HG03439 (cell line): ENCODE measurements around the gene CYP2R1.
"Not testable (repeated sequence)": the region's sequence is repeated elsewhere in the genome, so short reads cannot be mapped to it uniquely, and the experiment has no call there.

Experiments used
- ATAC-seq: cut with Tn5 transposase; IDR thresholded peaks from one replicate; pipeline ENCODE4 v1.9.1; 2021; ENCODE audit warnings: mild to moderate bottlenecking, moderate library complexity; ENCODE audit not compliant: unreplicated experiment

Gene CYP2R1

DNA sequence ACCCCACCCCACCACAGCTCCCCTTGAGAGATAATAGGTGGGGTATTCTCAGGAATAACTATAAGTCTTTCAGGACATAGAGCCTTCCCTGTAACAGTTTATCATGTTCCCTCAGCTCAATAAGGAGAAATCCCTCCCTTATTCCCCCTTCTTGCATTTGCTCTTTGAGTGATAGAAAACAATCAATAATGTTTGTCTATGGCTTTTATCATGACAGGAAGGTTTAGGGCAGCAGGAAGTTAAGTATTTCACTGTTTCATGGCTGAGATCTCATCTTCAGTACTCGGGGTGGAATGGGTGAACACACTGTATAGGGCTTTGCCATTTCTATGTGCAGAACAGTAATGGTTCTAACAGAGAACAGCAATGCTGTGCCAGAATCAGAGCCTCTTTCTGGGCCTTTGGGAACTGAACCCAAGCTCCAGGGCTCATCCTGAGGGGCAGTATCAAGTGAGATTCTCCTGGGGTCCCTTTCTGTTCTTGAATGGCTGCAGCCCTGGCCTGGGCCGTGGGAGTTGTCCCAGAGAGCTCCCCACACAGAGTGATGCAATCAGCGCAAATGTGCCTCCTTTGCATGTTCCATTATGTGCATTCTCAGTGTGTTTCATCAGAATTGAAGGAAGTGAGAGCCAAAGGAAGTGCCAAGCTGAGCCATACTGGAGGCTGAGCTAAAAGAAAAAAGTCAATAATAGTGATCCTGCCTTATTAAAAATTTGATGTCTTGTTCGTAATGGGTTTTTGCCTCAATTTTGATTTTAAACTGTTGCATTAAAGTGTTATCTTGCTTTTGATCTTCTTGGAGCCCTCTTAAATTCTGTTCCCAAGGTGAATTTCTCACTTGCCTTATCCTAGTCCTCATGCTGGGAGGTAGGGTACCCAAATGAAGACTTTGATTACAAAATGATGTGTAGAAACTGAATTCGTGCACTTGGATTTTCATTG lies 2.9 kb upstream of the CYP2R1 start:
- no peak for ATAC-seq

DNA sequence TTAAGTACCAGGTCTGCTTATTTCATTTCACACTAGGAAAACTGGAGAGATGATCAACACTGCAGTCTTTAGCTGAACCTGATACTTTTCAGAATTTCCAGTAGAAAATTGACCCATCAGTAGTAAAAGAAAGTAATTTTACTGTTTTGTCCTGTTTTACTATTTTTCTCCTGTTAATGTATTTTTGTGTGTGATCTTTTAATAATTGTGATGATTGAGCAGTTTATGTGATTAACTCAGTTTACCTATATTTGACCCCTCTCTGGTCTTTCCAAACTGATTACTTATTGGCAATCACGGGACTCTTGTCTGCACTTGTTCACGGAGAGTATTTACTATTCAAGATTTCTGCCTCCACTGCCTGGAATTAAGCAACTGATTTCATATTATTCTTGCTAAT lies 546 bp upstream of the CYP2R1 start:
- ATAC-seq = no peak

DNA sequence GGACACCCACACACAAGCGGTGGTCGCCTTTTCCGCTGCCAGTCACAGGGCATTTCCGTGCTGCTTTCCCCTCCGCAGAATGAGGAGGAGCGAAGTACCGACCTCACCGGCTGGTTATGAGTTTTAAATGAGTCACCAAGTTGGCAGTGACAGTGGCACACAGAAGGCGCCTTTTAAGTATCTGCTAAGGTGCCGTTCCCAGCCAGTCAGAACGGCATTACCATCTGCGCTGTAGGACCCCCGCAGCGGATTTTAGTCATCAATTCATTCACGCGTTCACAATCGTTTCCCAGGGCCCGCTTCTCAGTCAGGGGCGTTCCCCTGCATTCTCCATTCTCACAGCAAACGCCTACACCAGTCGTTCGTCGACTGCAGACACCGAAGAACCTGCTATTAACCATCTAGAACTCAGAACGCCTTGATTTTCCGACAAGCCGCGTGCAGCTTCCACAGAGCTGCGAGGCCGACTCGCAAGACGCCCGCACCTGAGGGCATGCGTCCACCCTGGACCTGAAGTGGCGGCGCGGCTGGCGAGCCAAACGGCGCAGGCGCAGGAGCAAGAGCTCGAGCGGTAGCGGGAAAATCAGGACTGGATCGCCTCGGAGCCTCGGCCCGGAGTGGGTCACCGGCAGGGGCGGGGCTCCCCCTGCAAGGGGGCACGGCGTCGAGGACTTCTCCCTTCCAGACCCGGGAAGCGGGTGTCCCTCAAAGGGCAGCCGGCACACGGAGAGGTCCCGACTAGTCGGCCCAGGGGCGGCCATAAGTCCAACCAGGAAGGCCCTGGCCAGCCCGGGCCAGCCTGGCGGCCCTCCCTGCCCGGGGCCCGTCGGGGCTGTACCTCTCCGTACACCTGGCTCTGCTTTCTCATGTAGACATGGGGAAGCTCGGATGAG lies 642 bp downstream of the CYP2R1 start:
- peak; percentile 71 for ATAC-seq

DNA sequence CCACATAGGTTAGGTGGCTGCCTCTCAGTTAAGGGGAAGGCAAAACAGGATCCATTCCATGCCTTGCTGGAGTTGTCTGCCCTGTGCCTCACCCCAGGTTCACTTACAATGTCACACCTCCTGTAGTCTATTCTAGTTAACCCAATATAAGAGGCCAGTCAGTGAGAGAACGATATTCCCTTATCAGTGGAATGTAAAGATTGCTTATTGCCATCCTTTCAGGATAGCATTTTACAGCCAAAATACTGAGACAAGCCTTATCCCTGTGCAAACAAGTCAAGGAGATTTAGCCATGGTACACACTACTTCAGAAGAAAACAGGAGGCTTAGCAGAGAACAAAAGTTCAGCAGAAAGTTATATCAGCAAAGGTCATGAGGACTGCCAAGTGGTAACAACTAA lies 5.5 kb downstream of the CYP2R1 start:
- no peak for ATAC-seq

DNA sequence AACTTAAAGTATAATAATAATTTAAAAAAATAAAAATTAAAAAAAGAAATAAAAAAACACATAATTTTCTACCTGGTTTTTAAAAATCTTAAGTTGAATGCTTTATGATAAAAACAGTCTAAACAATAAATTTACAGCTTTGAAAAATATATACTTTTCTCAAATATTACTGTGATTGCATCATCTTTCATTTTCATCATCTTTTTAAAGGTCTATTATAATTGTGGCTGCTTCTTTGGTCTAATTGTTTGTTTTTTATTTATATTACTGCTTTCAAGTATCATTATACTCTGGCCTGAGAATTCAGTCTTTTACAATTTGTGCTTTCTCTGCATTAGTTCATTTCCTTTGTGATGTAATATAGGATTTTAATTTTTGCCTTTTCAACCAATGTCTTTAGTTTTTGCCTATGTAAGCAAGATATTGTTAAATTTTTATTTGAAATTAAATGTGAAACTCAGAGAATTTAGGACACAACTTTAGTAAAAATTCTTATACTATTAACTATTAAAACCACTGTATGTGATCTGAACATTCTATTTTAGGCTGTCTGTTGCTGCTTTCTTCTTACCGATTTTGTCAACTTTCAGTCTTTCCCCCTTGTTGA lies 7.3 kb downstream of the CYP2R1 start:
- ATAC-seq = no peak

DNA sequence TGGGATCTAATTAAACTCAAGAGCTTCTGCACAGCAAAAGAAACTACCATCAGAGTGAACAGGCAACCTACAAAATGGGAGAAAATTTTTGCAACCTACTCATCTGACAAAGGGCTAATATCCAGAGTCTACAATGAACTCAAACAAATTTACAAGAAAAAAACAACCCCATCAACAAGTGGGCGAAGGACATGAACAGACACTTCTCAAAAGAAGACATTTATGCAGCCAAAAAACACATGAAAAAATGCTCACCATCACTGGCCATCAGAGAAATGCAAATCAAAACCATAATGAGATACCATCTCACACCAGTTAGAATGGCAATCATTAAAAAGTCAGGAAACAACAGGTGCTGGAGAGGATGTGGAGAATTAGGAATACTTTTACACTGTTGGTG lies 8.3 kb downstream of the CYP2R1 start:
- not testable (repeated sequence) for ATAC-seq

DNA sequence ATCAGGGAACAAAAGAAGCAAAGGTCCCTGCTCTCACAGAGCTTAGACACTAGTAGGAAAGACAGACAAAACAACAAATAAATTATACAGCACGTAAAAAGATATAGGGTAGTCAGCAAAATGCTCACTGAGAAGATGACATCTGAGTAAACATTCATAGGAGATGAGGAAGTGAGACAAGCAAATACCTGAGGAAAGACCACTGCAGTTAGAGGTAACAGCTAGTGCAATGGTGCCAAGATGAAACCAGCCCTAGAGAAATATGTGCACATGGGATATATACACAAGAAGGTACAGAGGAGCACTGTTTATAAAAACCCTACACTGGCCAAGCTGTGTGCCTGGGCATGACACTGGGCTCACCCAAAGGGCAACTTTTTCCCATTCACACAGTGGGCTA lies 9.8 kb downstream of the CYP2R1 start:
- no peak for ATAC-seq

DNA sequence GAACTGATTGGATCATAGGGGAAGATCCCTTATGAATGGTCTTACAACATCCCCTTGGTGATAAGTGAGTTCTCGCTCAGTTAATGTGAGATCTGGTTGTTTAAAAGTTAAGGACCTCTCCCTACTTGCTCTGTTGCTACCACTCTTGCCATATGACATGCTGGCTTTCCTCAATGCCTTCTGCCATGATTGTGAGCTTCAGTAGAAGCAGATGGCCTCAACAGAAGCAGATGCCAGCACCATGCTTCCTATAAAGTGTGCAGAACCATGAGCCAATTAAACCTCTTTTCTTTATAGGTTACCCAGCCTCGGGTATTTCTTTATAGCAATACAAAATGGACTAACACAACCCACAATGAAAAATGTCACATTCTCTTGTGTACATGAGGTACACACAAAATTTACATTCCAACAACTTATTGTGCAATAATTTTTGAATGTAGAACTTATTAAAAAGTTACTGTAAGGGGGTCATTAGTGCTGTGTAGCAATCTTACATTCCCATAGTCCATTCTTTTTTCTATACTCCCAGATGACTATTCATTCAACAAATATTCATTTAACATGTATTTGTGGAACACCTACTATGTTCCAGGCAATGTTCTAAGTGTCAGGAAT lies 10.3 kb downstream of the CYP2R1 start:
- no peak for ATAC-seq

DNA sequence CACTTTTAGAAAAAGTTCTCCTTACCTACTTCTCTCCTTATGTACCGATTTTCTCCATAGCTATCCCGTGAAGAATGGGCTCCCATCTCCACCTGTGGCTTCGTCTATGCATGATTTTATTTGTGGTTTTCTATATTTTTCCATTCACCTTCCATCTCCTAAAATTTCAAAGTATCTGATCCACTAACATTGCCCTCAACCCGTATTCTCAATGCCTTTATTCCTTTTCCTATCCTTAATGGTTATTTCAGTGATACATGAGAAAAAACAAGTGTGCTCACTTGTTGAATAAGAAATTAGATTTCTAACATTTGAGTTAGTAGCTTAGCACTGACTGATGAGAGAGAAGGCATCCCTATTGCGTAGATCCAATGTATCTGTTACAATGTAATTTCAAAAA lies 16.9 kb downstream of the CYP2R1 start:
- ATAC-seq = no peak

DNA sequence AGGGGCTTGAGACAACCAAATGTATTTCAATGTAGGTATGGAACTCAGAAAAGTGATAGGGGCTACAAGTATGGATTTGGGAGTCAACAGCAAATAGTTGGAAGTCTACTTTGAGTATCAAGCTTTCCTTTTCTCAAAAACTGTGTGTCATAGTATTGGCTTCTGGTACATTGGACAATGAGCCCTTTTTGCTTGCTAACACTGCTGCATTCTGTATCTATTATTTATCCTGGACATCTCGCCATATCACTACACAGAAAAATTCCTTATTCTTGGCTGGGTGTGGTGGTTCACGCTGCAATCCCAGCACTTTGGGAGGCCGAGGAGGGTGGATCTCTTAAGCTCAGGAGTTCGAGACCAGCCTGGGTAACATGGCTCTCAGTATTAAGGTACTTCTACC lies 18.4 kb downstream of the CYP2R1 start:
- ATAC-seq = no peak

DNA sequence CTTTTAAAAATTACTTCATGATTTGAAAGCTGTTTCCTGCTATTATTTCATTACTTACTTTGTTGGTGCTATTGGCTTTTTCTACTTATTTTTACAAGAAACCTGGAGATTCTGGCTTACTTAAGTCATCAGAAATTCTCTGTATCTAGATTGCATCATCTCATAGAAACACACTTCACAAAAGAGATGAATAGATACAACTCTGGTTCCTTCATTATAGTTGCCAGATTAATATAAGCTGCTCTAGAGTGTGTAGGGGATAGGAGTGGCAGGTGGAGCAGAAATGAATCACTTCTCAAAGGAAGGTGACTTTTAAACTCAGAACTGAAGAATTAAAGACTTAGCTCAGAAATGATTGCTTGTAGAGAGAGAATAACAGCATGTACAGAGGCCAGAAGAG lies 20.0 kb downstream of the CYP2R1 start:
- ATAC-seq = no peak

DNA sequence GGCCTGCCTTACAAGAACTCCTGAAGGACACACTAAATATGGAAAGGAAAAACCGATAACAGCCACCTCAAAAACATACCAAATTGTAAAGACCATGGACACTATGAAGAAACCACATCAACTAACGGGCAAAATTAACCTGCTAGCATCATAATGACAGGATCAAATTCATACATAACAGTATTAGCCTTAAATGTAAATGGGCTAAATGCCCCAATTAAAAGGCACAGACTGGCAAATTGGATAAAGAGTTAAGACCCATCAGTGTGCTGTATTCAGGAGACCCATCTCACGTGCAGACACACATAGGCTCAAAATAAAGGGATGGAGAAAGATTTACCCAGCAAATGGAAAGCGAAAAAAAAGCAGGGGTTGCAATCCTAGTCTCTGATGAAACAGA lies 28.3 kb downstream of the CYP2R1 start:
- ATAC-seq = not testable (repeated sequence)

DNA sequence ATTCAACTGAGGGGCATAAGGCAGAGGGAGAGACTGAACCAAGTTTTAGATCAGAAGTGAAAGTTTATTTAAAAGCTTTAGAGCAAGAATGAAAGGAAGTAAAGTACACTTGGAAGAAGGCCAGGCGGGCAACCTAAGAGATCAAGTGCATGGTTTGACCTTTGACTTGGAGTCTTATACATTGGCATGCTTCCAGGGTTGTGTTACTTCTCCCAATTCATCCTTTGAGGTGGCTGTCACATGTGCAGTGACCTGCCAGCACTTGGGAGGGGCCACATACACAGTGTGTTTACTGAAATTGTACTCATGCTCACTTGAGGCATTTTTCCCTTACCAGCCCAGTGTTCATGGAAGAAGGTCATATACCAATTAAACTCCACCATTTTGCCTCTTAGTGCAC lies 30.4 kb downstream of the CYP2R1 start:
- ATAC-seq = no peak

DNA sequence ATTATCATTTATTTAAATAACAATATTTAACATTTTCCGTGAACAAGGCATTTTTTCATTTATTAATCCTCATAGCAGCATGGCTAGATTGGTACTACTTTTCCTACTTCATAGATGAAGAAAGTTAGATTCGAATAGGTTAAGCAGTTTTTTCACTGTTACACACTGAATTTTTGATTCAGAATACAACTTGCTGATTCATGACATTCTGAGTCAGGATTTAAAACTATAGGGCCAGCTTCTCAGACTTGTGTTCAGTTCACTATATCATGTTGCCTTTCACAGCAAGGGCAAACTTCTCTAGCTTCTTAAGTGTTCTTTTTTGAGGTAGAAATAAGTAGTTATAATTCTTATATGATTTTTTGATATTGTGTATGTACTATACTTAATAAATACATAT lies 31.5 kb downstream of the CYP2R1 start:
- no peak for ATAC-seq

DNA sequence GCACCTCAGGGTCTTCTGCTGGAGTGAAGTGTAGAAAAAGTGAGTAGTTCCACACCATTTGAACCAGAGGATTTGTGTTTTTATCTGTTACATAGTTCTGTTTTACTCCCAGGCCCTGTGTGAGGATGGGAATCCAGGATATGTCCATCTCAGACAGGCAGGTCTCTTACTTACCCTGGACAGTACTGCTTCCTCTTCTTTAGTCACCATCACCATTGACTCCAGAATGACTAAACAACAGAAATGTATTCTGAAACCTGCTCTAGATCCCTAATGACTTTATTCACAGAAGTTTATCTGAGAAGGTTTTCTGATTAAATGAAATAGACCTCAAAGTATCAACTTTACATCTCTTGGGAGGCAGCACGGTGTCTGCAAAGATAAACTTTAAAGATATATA lies 33.6 kb downstream of the CYP2R1 start:
- ATAC-seq = no peak

DNA sequence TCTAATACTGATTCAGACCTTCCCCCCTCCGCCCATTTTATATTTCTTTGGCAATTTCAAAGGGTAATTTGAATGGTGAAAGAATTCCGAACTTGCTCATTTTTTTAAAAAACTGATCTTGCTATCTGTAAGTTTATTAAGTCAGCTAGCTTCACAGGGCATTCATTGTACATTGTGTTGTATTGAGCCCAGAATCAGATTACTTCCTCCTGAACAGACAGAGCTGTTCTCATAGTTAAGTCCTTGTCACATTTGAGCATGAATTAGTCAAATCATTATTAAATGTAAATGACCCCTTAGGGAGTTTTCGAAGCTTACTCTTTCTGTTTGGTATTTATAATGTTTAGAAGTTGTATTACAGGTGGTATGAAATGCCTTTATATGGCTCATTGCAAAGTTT lies 34.4 kb downstream of the CYP2R1 start:
- no peak for ATAC-seq

DNA sequence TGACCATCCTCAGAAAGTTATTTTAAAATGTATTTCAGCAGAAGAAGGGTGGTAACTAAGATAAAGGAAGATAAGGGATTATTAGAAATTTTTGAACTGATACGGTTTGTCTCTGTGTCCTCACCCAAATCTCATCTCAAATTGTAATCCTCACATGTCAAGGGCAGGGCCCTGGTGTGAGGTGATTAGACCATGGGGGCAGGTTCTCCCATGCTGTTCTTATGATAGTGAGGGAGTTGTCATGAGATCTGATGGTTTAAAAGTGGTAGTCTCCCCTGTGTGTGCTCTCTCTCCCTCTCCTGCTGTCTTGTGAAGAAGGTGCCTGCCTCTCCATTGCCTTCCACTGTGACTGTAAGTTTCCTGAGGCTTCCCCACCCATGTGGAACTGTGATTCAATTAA lies 36.1 kb downstream of the CYP2R1 start:
- ATAC-seq = no peak

DNA sequence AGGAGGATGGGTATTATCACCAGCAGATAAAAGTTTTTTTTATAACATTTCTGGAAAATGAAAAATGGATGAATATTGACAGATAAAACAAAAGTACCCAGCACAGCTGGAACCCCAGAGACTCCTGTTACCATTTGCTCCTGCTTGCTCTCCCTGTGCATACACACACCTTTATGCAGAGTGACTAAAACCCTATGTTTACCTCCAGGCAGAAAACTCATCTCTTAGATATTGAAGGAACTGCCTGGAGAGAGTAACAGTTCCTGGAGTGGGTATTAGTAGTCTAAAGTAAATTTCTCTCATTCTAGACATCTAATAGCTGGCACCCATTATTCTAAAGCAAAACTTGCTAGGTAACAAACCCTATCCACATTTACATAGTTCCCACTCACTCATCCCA lies 38.0 kb downstream of the CYP2R1 start:
- no peak for ATAC-seq

DNA sequence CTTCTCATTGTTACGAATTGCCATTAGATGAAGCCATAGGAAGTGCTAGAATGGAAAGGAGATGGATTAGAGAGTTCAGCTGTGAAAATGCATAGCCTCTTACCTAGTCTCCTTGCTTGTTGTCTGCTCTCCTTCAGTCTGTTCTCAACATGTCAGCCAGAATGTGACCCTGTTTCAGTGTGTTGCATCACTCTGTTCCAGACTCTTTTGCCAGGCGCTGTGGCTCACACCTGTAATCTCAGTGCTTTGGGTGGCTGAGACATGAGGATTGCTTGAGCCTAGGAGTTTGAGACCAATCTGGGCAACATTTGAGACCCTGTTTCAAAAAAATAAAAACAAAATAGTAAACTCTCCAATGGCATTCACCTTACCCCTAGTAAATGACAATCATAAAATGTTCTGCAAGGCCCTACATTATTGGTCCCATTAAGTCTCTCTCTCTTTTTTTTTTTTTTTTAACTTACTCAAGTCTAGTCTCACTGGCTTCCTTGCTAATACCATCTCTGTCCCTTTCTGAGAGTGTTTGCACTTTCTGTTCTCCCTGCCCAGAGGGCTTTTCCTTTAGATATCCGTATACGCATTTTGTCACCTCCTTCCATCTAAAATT lies 39.4 kb downstream of the CYP2R1 start:
- no peak for ATAC-seq

DNA sequence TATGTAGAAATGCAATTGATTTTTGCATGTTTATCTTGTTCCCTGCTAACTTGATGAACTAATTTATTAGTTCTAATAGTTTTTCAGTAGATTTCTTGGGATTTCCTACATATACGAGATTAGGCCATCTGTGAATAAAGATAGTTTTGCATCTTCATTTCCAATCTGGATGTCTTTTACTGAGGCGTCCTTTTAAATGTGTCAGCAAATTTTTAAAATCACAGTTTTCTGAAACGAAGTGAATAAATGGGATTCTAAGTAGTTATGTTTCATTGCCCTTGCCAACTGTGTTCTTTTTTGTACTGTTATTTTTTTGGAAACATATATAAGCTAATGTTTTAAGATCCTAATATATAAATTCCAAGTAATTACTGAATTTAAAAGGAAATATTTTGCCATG lies 50.0 kb downstream of the CYP2R1 start:
- ATAC-seq = no peak
